SU-DHL-6 (cell line): ENCODE data around the gene LRFN2.

ENCODE experiments used
- H2AFZ ChIP-seq: fragments of 200-600 bp; sonication (generic); 2 replicates; pipeline ENCODE4 v1.6.1; 2014; ENCODE audit warnings: low read depth, mild to moderate bottlenecking, moderate library complexity, mixed read lengths, antibody characterized with exemption, low read length; ENCODE audit not compliant: severe bottlenecking
- H3F3A ChIP-seq: fragments of 200-600 bp; shearing (Covaris generic); 2 replicates; pipeline ENCODE4 v1.6.0; 2016; ENCODE audit warnings: antibody characterized with exemption, mild to moderate bottlenecking; ENCODE audit not compliant: insufficient read depth
- H3K27ac ChIP-seq: fragments of 200-600 bp; sonication (generic); 2 replicates; pipeline ENCODE4 v1.5.1; 2016; ENCODE audit warnings: low read depth, mild to moderate bottlenecking, low read length, moderate library complexity, mixed read lengths
- H3K27me3 ChIP-seq: fragments of 200-600 bp; sonication (generic), shearing (Covaris generic); 2 replicates; pipeline ENCODE4 v1.6.0; 2014; ENCODE audit warnings: mild to moderate bottlenecking, low read length
- H3K36me3 ChIP-seq: fragments of 200-600 bp; sonication (generic); 2 replicates; pipeline ENCODE4 v1.6.1; 2014; ENCODE audit warnings: mild to moderate bottlenecking, low read length, mixed read lengths
- H3K4me2 ChIP-seq: fragments of 300-600, 200-600 bp; shearing (Covaris generic), sonication (generic); 2 replicates; pipeline ENCODE4 v1.6.0; 2014; ENCODE audit warnings: low read length, low read depth, mild to moderate bottlenecking; ENCODE audit not compliant: poor library complexity, severe bottlenecking
- H3K4me3 ChIP-seq: fragments of 200-600 bp; sonication (generic); 2 replicates; pipeline ENCODE4 v1.5.1; 2014; ENCODE audit warnings: antibody characterized with exemption, low read length, mild to moderate bottlenecking, mixed read lengths; ENCODE audit not compliant: insufficient read depth, poor library complexity, severe bottlenecking
- H3K79me2 ChIP-seq: fragments of 200-600 bp; sonication (generic); 2 replicates; pipeline ENCODE4 v1.6.1; 2014; ENCODE audit warnings: mild to moderate bottlenecking, low read length, moderate library complexity; ENCODE audit not compliant: insufficient read depth
- H3K9ac ChIP-seq: fragments of 200-600 bp; sonication (generic); 2 replicates; pipeline ENCODE4 v1.7.0; 2014; ENCODE audit warnings: mild to moderate bottlenecking, low read length
- H3K9me2 ChIP-seq: fragments of 200-600 bp; sonication (generic); replicated peaks from 2 replicates; pipeline ENCODE4 v1.6.1; 2014; ENCODE audit warnings: low read length; ENCODE audit not compliant: insufficient read depth
- H3K9me3 ChIP-seq: fragments of 200-600 bp; sonication (generic); 2 replicates; pipeline ENCODE4 v1.6.1; 2014; ENCODE audit warnings: low read length, mixed read lengths; ENCODE audit not compliant: insufficient read depth
- H4K20me1 ChIP-seq: fragments of 200-600 bp; sonication (generic); 2 replicates; pipeline ENCODE4 v1.6.1; 2014; ENCODE audit warnings: low read depth, mild to moderate bottlenecking, antibody characterized with exemption, low read length, moderate library complexity, mixed read lengths
- CTCF ChIP-seq: fragments of 200-600 bp; sonication (generic); IDR thresholded peaks from one replicate; pipeline ENCODE4 v1.5.1; 2017; ENCODE audit warnings: antibody characterized with exemption, mild to moderate bottlenecking, low read length, moderate library complexity; ENCODE audit not compliant: insufficient read depth, poor library complexity, severe bottlenecking
- EZH2phosphoT487 ChIP-seq: fragments of 200-600 bp; sonication (generic), shearing (Covaris generic); conservative IDR thresholded peaks from 2 replicates; pipeline ENCODE4 v1.6.1; 2018; ENCODE audit warnings: mild to moderate bottlenecking, antibody characterized with exemption, low read length, moderate library complexity, mixed read lengths

Gene LRFN2

GRCh38 chr6:40376113-40376650 is 211.0 kb downstream of the LRFN2 start:
- Histone ChIP-seq H3K9ac (no peak overlapping the region), H3K27ac (no peak overlapping the region)

GRCh38 chr6:40373267-40373666 is 213.9 kb downstream of the LRFN2 start:
- H3K9me2 ChIP-seq: 0 out of 2 replicates have a peak, but pooled peaks cover 3% of the 10 kb centered on the region
- no peak overlapping the region for H3K4me3 ChIP-seq
- no peak overlapping the region for H2AFZ ChIP-seq
- H3K9me3 ChIP-seq: no peaks in the 10 kb centered on the region
- no peak overlapping the region for H3K27ac ChIP-seq
- H3K36me3 ChIP-seq: no peaks in the 10 kb centered on the region
- no peaks in the 10 kb centered on the region for H3K27me3 ChIP-seq
- H3K4me2 ChIP-seq: no peak overlapping the region
- H3K9ac ChIP-seq: no peak overlapping the region
- no peaks in the 10 kb centered on the region for H3K79me2 ChIP-seq
- no peaks in the 10 kb centered on the region; the same call in 1 of the 2 replicates for H4K20me1 ChIP-seq
- no peaks in the 10 kb centered on the region for H3F3A ChIP-seq
- TF ChIP-seq EZH2phosphoT487 (no peak), CTCF (no peak)

More at GRCh38 chr6:40376113-40376650, 211.0 kb downstream of the LRFN2 start:
- Histone ChIP-seq H2AFZ (no peak overlapping the region), H3K79me2 (no peaks in the 10 kb centered on the region), H4K20me1 (no peaks in the 10 kb centered on the region; the same call in 1 of the 2 replicates), H3K27me3 (no peaks in the 10 kb centered on the region), H3K4me3 (no peak overlapping the region), H3K36me3 (no peaks in the 10 kb centered on the region), H3K4me2 (no peak overlapping the region), H3K9me3 (no peaks in the 10 kb centered on the region), H3K9me2 (0 out of 2 replicates have a peak, but pooled peaks cover 3% of the 10 kb centered on the region), H3F3A (no peaks in the 10 kb centered on the region)
- TF ChIP-seq EZH2phosphoT487 (no peak), CTCF (no peak)

- Histone ChIP-seq H3K4me2 (no peak overlapping the region), H4K20me1 (no peaks in the 10 kb centered on the region; the same call in 1 of the 2 replicates), H3K9me2 (0 out of 2 replicates have a peak, but pooled peaks cover 3% of the 10 kb centered on the region), H3K4me3 (no peak overlapping the region), H3K9me3 (no peaks in the 10 kb centered on the region), H3K27ac (no peak overlapping the region), H2AFZ (no peak overlapping the region), H3F3A (no peaks in the 10 kb centered on the region), H3K27me3 (no peaks in the 10 kb centered on the region), H3K36me3 (no peaks in the 10 kb centered on the region), H3K79me2 (no peaks in the 10 kb centered on the region), H3K9ac (no peak overlapping the region)
- TF ChIP-seq EZH2phosphoT487 (no peak), CTCF (no peak)
Observed at GRCh38 chr6:40371621-40372020, 215.5 kb downstream of the LRFN2 start.
